Stomach smooth muscle (tissue), 2 donors: ENCODE results near the gene TMPRSS13.

Source experiments
- H3K27ac ChIP-seq: one replicate; pipeline ENCODE4 v1.7.0; 2013; ENCODE audit warnings: mild to moderate bottlenecking, low read length, inconsistent platforms
- H3K27me3 ChIP-seq, 2 donors: one replicate each; pipeline ENCODE4 v1.7.0; 2013; ENCODE audit warnings: low read length in 2 of 2; ENCODE audit not compliant: insufficient read depth in 2 of 2, control insufficient read depth in 1 of 2
- H3K36me3 ChIP-seq, 2 donors: one replicate each; pipeline ENCODE4 v1.7.0; 2013; ENCODE audit warnings: low read length in 2 of 2; ENCODE audit not compliant: control insufficient read depth in 2 of 2, insufficient read depth in 2 of 2
- H3K4me1 ChIP-seq: one replicate; pipeline ENCODE4 v1.7.0; 2013; ENCODE audit warnings: low read length; ENCODE audit not compliant: control insufficient read depth, insufficient read depth
- H3K4me3 ChIP-seq, 2 donors: one replicate each; pipeline ENCODE4 v1.7.0; 2013; ENCODE audit warnings: low read length in 2 of 2
- H3K9ac ChIP-seq, 2 donors: one replicate each; pipeline ENCODE4 v1.7.0; 2013; ENCODE audit warnings: low read length in 2 of 2, mild to moderate bottlenecking in 1 of 2
- H3K9me3 ChIP-seq, 2 donors: one replicate each; pipeline ENCODE4 v1.7.0; 2013; ENCODE audit warnings: low read length in 2 of 2; ENCODE audit not compliant: control insufficient read depth in 2 of 2
- donor health status: healthy.
- donor health status: Pancreatic carcinoma.

The TMPRSS13 gene

DNA sequence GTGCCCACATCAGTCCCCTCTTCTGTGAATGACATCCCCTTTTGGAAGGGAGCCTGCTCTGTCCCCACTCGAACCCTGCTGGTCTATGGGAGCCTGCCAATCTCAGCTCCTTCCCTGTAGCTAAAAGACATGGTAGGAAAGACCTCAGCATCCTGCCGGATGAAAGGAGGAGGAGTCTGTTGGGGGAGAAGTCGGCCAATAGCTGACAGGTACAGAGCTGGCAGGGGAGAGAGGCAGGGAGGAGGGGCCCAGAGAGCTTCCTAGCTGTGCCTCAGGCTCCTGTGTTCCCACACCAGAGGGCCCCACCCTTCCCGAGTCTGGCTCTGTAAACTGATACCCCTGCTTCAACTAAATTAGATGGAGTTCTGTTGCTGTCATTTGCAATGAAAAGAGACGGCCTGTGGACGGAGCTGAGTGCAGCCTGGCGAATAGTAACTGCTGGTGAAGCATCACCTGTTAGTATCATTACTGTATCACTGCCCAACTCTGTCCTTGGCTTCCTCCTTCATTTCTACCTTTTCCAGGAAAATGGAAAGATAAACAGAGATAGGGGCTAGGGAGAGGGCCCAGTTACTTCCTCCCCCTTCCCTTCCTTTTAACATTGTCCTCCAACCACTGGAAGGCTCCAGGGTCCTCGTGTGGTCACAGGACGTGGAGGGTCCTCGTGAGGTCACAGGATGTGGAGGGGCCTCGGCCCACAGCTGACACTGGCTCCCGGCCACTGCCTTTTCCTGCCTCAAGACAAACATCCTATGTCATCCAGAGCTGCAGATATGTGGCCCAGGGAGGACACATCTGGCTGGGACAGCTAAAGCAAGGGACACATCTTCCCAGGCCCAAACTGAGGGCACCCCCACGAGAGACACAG is 67.8 kb downstream of the TMPRSS13 start:
- Histone ChIP-seq H3K27ac (peak overlapping the region; percentile 49), H3K4me1 (peaks cover 46% of the 10 kb centered on the region)

DNA sequence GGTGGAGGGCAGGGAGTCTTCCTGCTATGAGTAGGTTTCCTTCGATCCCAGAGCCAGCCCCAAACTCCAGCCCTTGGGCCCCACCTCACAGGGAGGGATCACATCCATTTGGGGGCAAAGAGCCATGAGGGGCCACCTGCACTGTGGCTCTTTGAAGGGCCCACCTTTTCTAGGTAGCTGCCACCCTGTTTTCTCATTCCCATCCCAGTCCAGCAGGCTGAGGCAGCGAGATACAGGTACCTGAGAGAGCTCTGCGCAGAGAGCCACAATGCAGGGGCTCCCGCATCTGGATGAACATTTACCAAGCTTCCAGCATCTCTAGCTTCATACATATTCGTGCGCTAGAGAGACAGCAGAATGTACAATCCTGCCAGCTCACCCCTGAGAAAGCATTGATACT is 69.1 kb downstream of the TMPRSS13 start:
- peaks cover 41% of the 10 kb centered on the region for H3K4me1 ChIP-seq
- no peak overlapping the region for H3K27ac ChIP-seq

More for the DNA sequence above, 67.8 kb downstream of the TMPRSS13 start:
- H3K9me3 ChIP-seq, result no peaks in the 10 kb centered on the region
- H3K36me3 ChIP-seq, result peaks cover 0 to 2% of the 10 kb centered on the region in 2 donors
- H3K27me3 ChIP-seq, result no peaks in the 10 kb centered on the region
- H3K9ac ChIP-seq, result peak overlapping the region in 1 of 2 donors; percentile 13
- H3K4me3 ChIP-seq, result peak overlapping the region in 1 of 2 donors; percentile 47

DNA sequence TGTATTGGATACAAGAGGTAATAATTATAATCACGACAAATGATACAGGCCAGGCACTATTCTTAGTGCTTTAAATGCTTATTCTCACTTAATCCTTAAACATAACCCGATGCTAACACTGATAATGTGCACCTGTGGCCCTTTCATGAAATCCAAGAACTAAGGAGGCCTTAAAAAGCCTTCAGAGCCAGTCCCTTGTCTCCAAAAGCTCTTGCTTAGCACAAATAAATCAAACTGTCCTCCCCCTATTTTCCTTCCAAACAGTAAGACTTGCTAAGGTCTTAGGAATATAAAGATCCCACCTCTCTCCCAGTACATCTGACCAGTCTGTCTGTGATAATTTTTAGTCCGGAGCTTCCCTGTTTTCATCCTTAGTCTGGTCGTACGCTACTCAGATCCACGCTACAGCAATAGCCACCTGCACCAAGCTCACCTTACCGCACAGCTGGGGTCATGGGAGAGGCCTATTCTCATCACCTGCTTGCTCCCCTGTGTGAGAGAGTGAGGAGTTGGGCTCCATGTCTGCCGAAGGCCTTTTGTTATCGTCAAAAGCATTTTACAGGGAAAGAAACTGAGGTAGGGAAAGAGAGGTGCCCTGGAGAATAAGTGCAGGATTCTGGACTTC is 69.6 kb downstream of the TMPRSS13 start:
- Histone ChIP-seq H3K4me3 (no peak overlapping the region), H3K27ac (no peak overlapping the region), H3K9me3 (no peaks in the 10 kb centered on the region)

More for the DNA sequence above, 69.1 kb downstream of the TMPRSS13 start:
- H3K4me3 ChIP-seq, result no peak overlapping the region
- H3K9ac ChIP-seq, result no peak overlapping the region
- peaks cover 0 to 2% of the 10 kb centered on the region in 2 donors for H3K36me3 ChIP-seq
- H3K9me3 ChIP-seq, result no peaks in the 10 kb centered on the region
- no peaks in the 10 kb centered on the region for H3K27me3 ChIP-seq

DNA sequence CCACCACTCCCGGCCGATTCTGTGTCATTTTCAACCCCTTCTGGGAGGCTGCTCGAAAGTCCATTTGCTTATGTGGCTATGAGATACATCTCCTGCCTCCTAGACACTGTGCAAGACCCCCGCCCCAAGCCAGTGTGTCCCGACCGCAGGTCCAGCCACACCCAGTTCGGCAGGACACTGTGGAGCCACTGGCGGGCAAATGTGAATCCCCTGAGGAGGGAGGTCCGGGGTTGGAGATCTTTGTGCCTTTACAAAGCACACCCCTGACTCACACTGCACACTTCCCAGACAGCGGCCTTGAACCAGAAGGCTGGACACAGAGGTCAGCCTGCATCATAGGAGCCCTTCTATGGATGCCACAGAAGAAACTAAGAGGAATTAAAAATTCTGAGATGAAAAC is 70.1 kb downstream of the TMPRSS13 start:
- Histone ChIP-seq H3K4me1 (peaks cover 45% of the 10 kb centered on the region), H3K27ac (no peak overlapping the region)

More for the DNA sequence above, 69.6 kb downstream of the TMPRSS13 start:
- H3K9ac ChIP-seq, result peak overlapping the region in 1 of 2 donors; percentile 13
- H3K4me1 ChIP-seq, result peaks cover 41% of the 10 kb centered on the region
- peaks cover under 1 to 4% of the 10 kb centered on the region in 2 donors for H3K36me3 ChIP-seq
- no peaks in the 10 kb centered on the region for H3K27me3 ChIP-seq

DNA sequence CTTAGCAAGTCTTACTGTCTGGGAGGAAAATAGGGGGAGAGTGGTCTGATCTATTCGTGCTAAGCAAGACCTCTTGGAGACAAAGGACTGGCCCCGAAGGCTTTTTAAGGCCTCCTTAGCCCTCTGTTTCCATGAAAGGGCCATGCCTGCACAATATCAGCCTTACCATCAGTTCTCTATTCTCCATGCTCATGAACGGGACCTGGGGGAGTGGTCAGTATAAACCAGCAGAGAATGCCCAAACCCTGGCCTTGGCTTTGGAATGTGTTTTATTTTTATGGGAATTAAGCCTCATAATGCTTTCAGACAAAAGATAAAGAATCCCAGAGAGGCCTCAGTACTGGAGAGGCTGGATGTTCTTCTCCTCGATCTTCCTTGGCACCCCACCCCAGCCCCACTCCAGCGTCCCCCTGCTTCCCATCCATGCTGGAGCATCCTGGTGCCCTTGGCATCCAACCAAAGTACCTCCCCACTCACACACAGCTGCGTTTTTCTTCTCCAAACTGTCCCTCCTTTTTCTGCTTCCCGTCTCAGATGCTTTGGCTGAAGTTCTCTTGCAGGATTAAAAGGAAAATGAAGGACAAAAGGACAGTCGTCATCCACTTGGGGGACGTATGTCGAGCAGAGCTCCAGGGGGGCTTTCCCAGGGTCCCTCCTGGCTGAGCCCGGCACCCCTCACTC is 71.3 kb downstream of the TMPRSS13 start:
- Histone ChIP-seq H3K9me3 (no peaks in the 10 kb centered on the region), H3K27me3 (no peaks in the 10 kb centered on the region), H3K4me1 (peaks cover 47% of the 10 kb centered on the region), H3K9ac (no peak overlapping the region), H3K4me3 (no peak overlapping the region), H3K36me3 (peaks cover 3 to 4% of the 10 kb centered on the region in 2 donors), H3K27ac (no peak overlapping the region)

More for the DNA sequence above, 70.1 kb downstream of the TMPRSS13 start:
- Histone ChIP-seq H3K9ac (no peak overlapping the region), H3K9me3 (no peaks in the 10 kb centered on the region), H3K27me3 (no peaks in the 10 kb centered on the region), H3K36me3 (peaks cover 3 to 4% of the 10 kb centered on the region in 2 donors), H3K4me3 (no peak overlapping the region)

DNA sequence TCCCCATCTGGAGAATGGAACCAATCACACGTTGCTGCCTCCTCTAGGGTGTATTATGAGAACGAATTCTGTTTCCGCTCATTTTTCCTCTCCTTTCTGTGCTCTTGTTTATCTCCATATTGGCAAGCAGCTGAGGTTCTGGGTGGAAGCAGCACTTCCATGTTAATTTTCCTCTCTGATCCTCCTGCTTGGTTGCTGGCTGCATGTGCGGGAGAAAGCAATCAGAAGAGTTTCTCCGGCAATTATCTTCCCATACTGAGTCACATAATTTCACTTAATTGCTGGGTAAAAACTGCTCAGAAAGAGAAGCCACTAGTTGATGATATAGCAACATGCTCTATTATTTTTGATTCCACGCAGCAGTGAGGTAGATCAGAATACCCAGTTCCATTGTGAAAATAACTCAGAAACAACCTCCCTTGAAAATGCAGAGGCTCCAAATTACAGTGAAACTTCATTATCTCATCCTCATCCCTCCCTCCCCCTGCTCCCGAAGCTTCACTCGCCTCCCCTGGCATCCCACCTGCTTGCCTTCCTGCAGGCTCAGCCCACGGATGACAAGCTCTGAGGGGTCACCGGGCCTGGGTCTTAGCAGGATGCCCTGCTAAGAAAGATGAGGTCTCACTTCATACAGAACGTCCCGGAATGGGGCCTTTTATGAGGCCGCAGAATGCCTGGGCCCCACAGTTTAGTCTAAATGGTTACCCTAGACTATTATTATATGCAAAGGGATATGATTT is 73.1 kb downstream of the TMPRSS13 start:
- Histone ChIP-seq H3K4me1 (peaks cover 34% of the 10 kb centered on the region), H3K27ac (no peak overlapping the region), H3K36me3 (peaks cover 2 to 3% of the 10 kb centered on the region in 2 donors), H3K27me3 (no peaks in the 10 kb centered on the region), H3K9ac (no peak overlapping the region), H3K4me3 (no peak overlapping the region), H3K9me3 (peaks cover 0 to 4% of the 10 kb centered on the region in 2 donors)

DNA sequence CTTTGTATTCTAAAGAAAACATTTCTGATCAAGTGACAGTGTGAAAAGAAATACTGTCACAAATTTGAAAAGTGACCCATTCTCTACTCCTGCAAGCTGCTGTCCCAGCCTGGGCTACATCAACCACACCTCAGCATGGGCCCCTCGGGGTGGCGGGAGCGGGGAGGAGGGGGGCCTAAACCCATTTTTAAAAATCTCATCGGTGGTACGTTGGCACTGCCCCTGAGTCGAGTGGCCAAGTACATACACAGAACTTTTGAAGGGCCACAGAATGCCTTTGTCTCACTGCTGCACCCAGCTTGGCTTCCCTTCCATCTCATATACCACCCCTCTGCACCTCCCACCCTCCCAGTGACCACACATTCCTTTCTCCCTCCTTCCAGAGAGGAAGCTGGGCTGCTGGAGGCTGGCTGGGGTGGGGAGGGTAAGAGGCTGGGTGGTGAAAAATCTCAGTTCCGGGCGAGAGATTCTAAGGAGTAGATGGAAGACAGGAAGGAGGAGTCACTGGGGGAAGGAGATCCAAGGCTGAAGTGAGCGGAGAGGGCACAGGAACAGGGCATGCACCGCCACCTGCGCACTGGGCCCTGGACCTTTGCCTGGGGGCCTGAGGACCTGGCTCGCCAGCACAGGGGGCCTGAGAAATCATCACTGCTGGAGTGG is 73.9 kb downstream of the TMPRSS13 start:
- Histone ChIP-seq H3K27ac (no peak overlapping the region), H3K36me3 (peaks cover 2 to 3% of the 10 kb centered on the region in 2 donors), H3K9me3 (peaks cover 0 to 4% of the 10 kb centered on the region in 2 donors), H3K4me1 (peaks cover 26% of the 10 kb centered on the region), H3K27me3 (no peaks in the 10 kb centered on the region), H3K4me3 (no peak overlapping the region), H3K9ac (no peak overlapping the region)

DNA sequence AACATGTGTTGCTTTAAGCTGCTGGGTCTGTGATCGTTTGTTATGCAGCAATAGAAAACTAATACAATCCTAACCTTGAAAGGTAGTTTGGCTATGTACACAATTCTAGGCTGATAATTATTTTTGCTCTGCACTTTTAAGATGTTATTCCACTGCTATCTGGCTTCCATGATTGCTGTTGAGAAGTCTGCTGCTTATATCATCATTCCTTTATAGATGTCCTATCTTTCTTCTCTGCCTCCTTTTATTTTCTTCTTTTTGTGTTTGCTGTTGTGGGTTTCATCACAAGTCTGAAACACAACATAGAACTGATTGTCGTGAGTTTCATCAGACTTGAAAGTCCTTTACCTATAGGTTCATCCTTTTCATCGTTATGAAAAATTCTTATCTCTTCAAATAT is 76.9 kb downstream of the TMPRSS13 start:
- H3K4me3 ChIP-seq, result no peak overlapping the region
- H3K27me3 ChIP-seq, result no peaks in the 10 kb centered on the region
- peaks cover 9% of the 10 kb centered on the region for H3K4me1 ChIP-seq
- no peak overlapping the region for H3K27ac ChIP-seq
- H3K9me3 ChIP-seq, result peaks cover 0 to 4% of the 10 kb centered on the region in 2 donors
- H3K36me3 ChIP-seq, result peaks cover 2 to 3% of the 10 kb centered on the region in 2 donors
- no peak overlapping the region for H3K9ac ChIP-seq

DNA sequence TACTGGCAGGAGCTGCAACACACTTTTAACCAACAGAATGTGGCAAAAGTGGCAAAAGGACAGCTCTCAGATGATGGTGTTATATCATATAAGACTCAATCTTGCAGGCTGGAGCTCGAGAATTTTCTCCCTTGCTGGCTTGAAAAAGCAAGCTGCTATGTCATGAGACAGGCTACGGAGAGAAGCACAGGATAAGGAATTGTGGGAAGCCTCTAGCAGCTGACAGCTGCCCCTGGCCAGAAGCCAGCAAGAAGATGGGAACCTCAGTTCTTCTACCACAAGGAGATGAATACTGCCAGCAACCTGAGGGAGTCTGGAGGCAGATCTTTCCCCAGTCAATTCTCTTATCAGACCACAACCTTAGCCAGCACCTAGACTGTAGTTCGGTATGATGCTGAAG is 77.3 kb downstream of the TMPRSS13 start:
- Histone ChIP-seq H3K9ac (no peak overlapping the region), H3K27ac (no peak overlapping the region), H3K4me3 (no peak overlapping the region), H3K4me1 (peaks cover 9% of the 10 kb centered on the region), H3K36me3 (peaks cover 2 to 3% of the 10 kb centered on the region in 2 donors), H3K9me3 (peaks cover 0 to 4% of the 10 kb centered on the region in 2 donors), H3K27me3 (no peaks in the 10 kb centered on the region)
